DOHH2 (cell line): ENCODE data around the gene NAB1.

Experiments used
- H3F3A ChIP-seq: fragments of 200-600 bp; sonication (generic), shearing (Covaris generic); 2 replicates; pipeline ENCODE4 v1.6.0; 2016; ENCODE audit warnings: antibody characterized with exemption, mild to moderate bottlenecking; ENCODE audit not compliant: control insufficient read depth, insufficient read depth
- H3K27ac ChIP-seq: fragments of 200-600 bp; sonication (generic); 2 replicates; pipeline ENCODE4 v1.5.1; 2014; ENCODE audit warnings: low read depth, mild to moderate bottlenecking, low read length, moderate library complexity
- H3K27me3 ChIP-seq: fragments of 200-600 bp; sonication (generic); 2 replicates; pipeline ENCODE4 v1.6.1; 2014; ENCODE audit warnings: mild to moderate bottlenecking, low read length, mixed read lengths; ENCODE audit not compliant: control insufficient read depth
- H3K36me3 ChIP-seq: fragments of 200-600 bp; sonication (generic); 2 replicates; pipeline ENCODE4 v1.6.1; 2014; ENCODE audit warnings: mild to moderate bottlenecking, low read length, moderate library complexity, mixed read lengths; ENCODE audit not compliant: control insufficient read depth
- H3K4me1 ChIP-seq: fragments of 200-600 bp; sonication (generic); 2 replicates; pipeline ENCODE4 v1.6.1; 2014; ENCODE audit warnings: mild to moderate bottlenecking, low read length, mixed read lengths; ENCODE audit not compliant: control insufficient read depth
- H3K4me2 ChIP-seq: fragments of 200-600 bp; sonication (generic); 2 replicates; pipeline ENCODE4 v1.6.0; 2014; ENCODE audit warnings: mild to moderate bottlenecking, low read length, moderate library complexity
- H3K4me3 ChIP-seq: fragments of 200-600 bp; sonication (generic); 2 replicates; pipeline ENCODE4 v1.5.1; 2014; ENCODE audit warnings: mild to moderate bottlenecking, low read length, mixed read lengths
- H3K79me2 ChIP-seq: fragments of 200-600 bp; sonication (generic); 2 replicates; pipeline ENCODE4 v1.6.1; 2014; ENCODE audit warnings: mild to moderate bottlenecking, low read length, mixed read lengths; ENCODE audit not compliant: control insufficient read depth
- H3K9me2 ChIP-seq: fragments of 200-600 bp; sonication (generic); replicated peaks from 2 replicates; pipeline ENCODE4 v1.6.1; 2014; ENCODE audit warnings: mild to moderate bottlenecking, low read length, mixed read lengths; ENCODE audit not compliant: control insufficient read depth
- H3K9me3 ChIP-seq: fragments of 200-600 bp; sonication (generic); 2 replicates; pipeline ENCODE4 v1.6.1; 2014; ENCODE audit warnings: antibody characterized with exemption, low read length, mixed read lengths; ENCODE audit not compliant: control insufficient read depth, insufficient read depth
- H4K20me1 ChIP-seq: fragments of 200-600 bp; sonication (generic); 2 replicates; pipeline ENCODE4 v1.6.0; 2014; ENCODE audit warnings: low read depth, mild to moderate bottlenecking, antibody characterized with exemption, low read length, moderate library complexity; ENCODE audit not compliant: control insufficient read depth, insufficient read depth
- EZH2phosphoT487 ChIP-seq: fragments of 200-600 bp; sonication (generic); IDR thresholded peaks from 2 replicates; pipeline ENCODE4 v1.6.1; 2017; ENCODE audit warnings: borderline replicate concordance, mild to moderate bottlenecking, antibody characterized with exemption, low read length, moderate library complexity, mixed read lengths
- TF ChIP-seq, protein P1 (sequence below): fragments of 200-600 bp; sonication (generic); IDR thresholded peaks from one replicate; pipeline ENCODE4 v1.5.1; 2014; ENCODE audit warnings: antibody characterized with exemption, mild to moderate bottlenecking, low read depth, low read length; ENCODE audit not compliant: poor library complexity, severe bottlenecking

NAB1 gene

DNA sequence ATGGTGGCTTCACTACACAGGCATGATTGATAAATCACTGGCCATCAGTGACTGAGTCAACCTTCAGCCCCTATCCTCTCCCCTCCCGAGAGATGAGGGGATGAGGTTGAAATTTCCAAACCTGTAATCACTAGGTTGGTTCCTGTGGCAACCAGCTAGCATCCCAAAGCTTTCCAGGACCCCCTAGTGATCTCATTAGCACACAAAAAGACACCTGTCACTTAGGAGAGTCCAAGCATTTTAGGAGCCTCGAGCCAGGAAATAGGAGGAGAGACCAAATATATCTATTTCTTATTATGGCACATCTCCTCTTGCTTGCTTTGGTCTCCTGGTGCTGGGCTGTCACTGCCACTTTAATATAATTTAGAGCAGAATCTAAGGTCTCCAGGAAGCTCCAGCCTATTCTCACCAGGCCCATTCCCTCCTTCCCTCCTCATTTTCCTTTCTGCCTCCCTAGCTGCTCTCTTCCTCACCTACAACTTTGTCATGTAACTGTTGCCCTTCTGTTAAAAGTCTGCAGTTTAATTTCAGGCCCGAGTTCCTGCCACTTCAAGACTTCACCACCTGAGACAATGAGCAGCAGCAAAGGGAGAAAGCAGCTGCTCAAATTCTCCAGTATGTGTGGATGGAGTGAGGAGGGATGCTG lies 33.2 kb upstream of the NAB1 start:
- Histone ChIP-seq H3K79me2 (no peaks in the 10 kb centered on the region), H3K9me2 (no peaks in the 10 kb centered on the region), H3K27ac (no peak overlapping the region), H3F3A (no peaks in the 10 kb centered on the region), H4K20me1 (no peaks in the 10 kb centered on the region), H3K36me3 (no peaks in the 10 kb centered on the region), H3K4me2 (no peak overlapping the region), H3K4me1 (no peaks in the 10 kb centered on the region), H3K27me3 (no peaks in the 10 kb centered on the region), H3K9me3 (no peaks in the 10 kb centered on the region), H3K4me3 (no peak overlapping the region)
- TF ChIP-seq, protein P1, sequence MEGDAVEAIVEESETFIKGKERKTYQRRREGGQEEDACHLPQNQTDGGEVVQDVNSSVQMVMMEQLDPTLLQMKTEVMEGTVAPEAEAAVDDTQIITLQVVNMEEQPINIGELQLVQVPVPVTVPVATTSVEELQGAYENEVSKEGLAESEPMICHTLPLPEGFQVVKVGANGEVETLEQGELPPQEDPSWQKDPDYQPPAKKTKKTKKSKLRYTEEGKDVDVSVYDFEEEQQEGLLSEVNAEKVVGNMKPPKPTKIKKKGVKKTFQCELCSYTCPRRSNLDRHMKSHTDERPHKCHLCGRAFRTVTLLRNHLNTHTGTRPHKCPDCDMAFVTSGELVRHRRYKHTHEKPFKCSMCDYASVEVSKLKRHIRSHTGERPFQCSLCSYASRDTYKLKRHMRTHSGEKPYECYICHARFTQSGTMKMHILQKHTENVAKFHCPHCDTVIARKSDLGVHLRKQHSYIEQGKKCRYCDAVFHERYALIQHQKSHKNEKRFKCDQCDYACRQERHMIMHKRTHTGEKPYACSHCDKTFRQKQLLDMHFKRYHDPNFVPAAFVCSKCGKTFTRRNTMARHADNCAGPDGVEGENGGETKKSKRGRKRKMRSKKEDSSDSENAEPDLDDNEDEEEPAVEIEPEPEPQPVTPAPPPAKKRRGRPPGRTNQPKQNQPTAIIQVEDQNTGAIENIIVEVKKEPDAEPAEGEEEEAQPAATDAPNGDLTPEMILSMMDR: no peak
- TF ChIP-seq EZH2phosphoT487: no peak

DNA sequence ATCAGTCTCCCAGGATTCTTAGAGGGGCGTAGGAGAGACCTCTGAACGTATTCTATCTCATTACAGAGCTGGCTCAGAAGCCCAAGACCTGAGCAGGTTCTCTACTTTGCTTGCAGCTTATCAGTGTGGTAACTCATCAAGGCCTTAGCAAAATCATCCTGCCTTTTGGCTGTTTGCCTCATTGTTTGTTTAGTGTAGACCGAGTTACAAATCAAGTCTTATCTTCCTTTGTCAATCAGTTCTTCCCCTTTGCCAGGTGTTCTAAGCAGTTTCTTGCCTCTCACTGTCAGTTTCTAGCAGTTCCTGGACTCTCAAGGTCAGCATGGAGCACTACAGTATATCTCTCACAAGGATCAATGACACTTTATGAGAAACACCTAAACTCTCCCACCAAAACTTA lies 30.9 kb upstream of the NAB1 start:
- Histone ChIP-seq H3K27me3 (no peaks in the 10 kb centered on the region), H3K4me2 (no peak overlapping the region), H3K36me3 (no peaks in the 10 kb centered on the region)

DNA sequence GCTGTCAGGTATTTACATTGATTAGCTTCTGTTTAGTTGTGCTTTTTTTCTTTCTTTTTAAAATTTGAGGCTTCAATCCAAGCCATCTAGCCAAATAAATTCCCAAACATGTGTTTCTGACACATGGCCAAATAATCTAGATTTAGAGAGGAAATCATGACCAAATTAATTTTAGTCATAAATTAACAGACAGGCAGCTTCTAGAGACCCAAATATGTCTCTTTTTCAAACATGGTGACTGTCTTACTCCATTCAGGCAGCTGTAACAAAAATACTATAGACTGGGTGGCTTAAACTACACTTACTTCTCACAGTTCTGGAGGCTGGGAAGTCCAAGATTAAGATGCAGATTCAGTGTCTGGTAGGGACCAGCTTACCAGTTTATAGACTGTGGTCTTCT lies 23.2 kb upstream of the NAB1 start:
- H3K4me3 ChIP-seq: no peak overlapping the region
- H3F3A ChIP-seq: no peaks in the 10 kb centered on the region
- H3K4me1 ChIP-seq: peaks cover 14% of the 10 kb centered on the region
- peaks cover 5% of the 10 kb centered on the region; the same call in 1 of the 2 replicates for H3K27me3 ChIP-seq
- no peak for TF ChIP-seq EZH2phosphoT487
- TF ChIP-seq, protein P1: no peak
- no peaks in the 10 kb centered on the region for H3K9me3 ChIP-seq
- no peak overlapping the region for H3K4me2 ChIP-seq
- H3K36me3 ChIP-seq: no peaks in the 10 kb centered on the region
- no peaks in the 10 kb centered on the region for H4K20me1 ChIP-seq
- no peak overlapping the region for H3K27ac ChIP-seq
- H3K9me2 ChIP-seq: no peaks in the 10 kb centered on the region
- H3K79me2 ChIP-seq: no peaks in the 10 kb centered on the region

More for the DNA sequence above, 30.9 kb upstream of the NAB1 start:
- Histone ChIP-seq H3K9me3 (no peaks in the 10 kb centered on the region), H3F3A (no peaks in the 10 kb centered on the region), H3K4me1 (no peaks in the 10 kb centered on the region), H3K27ac (no peak overlapping the region), H4K20me1 (no peaks in the 10 kb centered on the region), H3K9me2 (no peaks in the 10 kb centered on the region), H3K4me3 (no peak overlapping the region), H3K79me2 (no peaks in the 10 kb centered on the region)
- TF ChIP-seq, protein P1: no peak
- no peak for TF ChIP-seq EZH2phosphoT487
